IPS DF 6.9 (cell line): ENCODE results near the gene ST3GAL5.
"Not testable (repeated sequence)": the region's sequence is repeated elsewhere in the genome, so short reads cannot be mapped to it uniquely, and the experiment has no call there.

ENCODE experiments used
- DNase-seq: peaks from one replicate; pipeline ENCODE4 v3.0.0-alpha.2; 2013; ENCODE audit warnings: low read depth, low spot score
- H3K27ac ChIP-seq: one replicate; pipeline ENCODE4 v1.5.1; 2013; ENCODE audit warnings: low read length, control low read depth
- H3K27me3 ChIP-seq: 2 replicates; pipeline ENCODE4 v1.6.1; 2013; ENCODE audit warnings: mild to moderate bottlenecking, low read length; ENCODE audit not compliant: control insufficient read depth, insufficient read depth
- H3K36me3 ChIP-seq: 2 replicates; pipeline ENCODE4 v1.6.1; 2013; ENCODE audit warnings: low read length; ENCODE audit not compliant: control insufficient read depth, insufficient read depth
- H3K4me1 ChIP-seq: 2 replicates; pipeline ENCODE4 v1.6.1; 2013; ENCODE audit warnings: low read length; ENCODE audit not compliant: control insufficient read depth, insufficient read depth
- H3K4me3 ChIP-seq: 2 replicates; pipeline ENCODE4 v1.5.1; 2013; ENCODE audit warnings: mild to moderate bottlenecking, low read length
- H3K9me3 ChIP-seq: 2 replicates; pipeline ENCODE4 v1.6.1; 2013; ENCODE audit warnings: low read length, inconsistent platforms; ENCODE audit not compliant: control insufficient read depth, insufficient read depth
- WGBS: extraction: QIAGEN DNeasy Blood & Tissue Kit; methylation state at CpG from one replicate; pipeline ENCODE4 v1.1.7; 2013; ENCODE audit warnings: mixed read lengths, missing lambda C conversion rate; ENCODE audit not compliant: insufficient read length, insufficient coverage; 5-methylcytosine and 5-hydroxymethylcytosine counted together

Gene ST3GAL5

GRCh38 chr2:85838181-85838580 lies 50.6 kb downstream of the ST3GAL5 start:
- DNase-seq, result no peak
- Histone ChIP-seq H3K4me3 (no peak overlapping the region), H3K27me3 (no peaks in the 10 kb centered on the region), H3K36me3 (no peaks in the 10 kb centered on the region), H3K27ac (no peak overlapping the region), H3K4me1 (no peaks in the 10 kb centered on the region), H3K9me3 (no peaks in the 10 kb centered on the region)
- no CpG with 5 or more reads among the region's 4 CpGs for WGBS

DNA sequence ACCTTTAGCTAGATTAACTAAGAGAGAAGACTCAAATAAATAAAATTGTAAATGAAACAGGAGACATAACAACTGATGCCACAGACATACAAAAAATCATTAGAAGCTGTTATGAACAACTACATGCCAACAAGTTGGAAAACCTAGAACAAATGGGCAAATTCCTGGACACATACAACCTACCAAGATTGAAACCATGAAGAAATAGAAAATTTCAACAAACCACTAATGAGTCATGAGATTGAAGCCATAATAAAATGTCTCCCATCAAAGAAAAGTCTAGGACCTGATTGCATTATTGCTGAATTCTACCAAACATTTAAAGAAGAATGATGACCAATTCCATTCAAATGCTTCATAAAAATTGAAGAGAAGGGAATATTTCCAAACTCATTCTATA lies 54.3 kb downstream of the ST3GAL5 start:
- Histone ChIP-seq H3K4me1 (no peaks in the 10 kb centered on the region), H3K9me3 (no peaks in the 10 kb centered on the region), H3K36me3 (no peaks in the 10 kb centered on the region), H3K27ac (no peak overlapping the region), H3K4me3 (no peak overlapping the region), H3K27me3 (no peaks in the 10 kb centered on the region)
- no peak for DNase-seq

DNA sequence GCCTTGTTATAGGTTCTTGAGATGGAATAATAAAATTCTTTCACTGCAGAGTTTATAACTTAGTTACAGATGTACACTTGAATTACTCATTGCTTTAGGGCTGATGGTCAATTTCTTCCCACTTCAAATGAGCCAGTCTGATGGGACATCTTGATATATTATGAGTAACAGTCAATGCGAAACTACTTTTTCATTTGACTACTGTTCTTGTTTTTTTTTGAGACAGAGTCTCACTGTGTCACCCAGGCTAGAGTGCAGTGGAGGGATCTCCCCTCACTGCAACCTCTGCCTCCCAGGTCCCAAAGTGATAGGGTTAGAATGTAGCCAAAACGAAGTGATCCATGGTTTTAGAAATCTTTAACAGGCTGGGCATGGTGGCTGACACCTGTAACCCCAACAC lies 57.1 kb downstream of the ST3GAL5 start:
- Histone ChIP-seq H3K27ac (no peak overlapping the region), H3K4me3 (no peak overlapping the region), H3K36me3 (no peaks in the 10 kb centered on the region), H3K27me3 (no peaks in the 10 kb centered on the region), H3K9me3 (no peaks in the 10 kb centered on the region), H3K4me1 (no peaks in the 10 kb centered on the region; the same call in 1 of the 2 replicates)
- no peak for DNase-seq
- WGBS, result no CpG with 5 or more reads among the region's 2 CpGs

DNA sequence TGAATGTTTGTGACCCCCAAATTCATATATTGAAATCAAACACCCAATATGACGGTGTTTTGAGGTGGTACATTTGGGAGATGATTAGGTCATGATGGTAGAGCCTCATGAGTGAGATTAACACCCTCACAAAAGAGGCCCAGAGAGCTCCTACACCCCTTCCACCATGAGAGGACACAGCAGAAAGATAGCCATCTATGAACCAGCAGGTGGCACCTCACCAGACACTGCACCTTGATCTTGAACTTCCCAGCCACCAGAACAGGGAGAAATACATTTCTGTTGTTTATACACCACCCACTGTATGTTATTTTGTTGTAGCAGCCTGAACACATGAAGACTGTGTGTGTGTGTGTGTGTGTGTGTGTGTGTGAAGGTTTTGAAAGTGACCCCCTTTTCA lies 58.1 kb downstream of the ST3GAL5 start:
- Histone ChIP-seq H3K36me3 (no peaks in the 10 kb centered on the region), H3K4me3 (no peak overlapping the region), H3K27me3 (no peaks in the 10 kb centered on the region), H3K27ac (no peak overlapping the region), H3K9me3 (no peaks in the 10 kb centered on the region), H3K4me1 (no peaks in the 10 kb centered on the region; the same call in 1 of the 2 replicates)
- no CpG with 5 or more reads among the region's 1 CpG for WGBS
- no peak for DNase-seq

DNA sequence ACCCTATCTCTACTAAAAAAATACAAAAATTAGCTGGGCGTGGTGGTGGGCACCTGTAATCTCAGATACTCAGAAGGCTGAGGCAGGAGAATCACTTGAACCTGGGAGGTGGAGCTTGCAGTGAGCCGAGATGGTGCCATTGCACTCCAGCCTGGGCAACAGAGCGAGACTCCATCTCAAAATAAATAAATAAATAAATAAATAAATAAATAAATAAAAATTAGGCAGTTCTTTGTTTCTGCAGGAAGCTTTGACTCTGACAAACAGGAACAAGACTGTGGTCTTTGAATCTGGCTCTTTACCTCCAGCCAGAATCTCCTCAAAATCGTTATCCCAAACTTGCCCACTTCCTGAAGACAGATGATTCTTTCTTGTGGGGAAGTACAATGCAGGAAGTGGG lies 59.4 kb downstream of the ST3GAL5 start:
- H3K27ac ChIP-seq, H3K36me3 ChIP-seq, DNase-seq, H3K27me3 ChIP-seq, H3K9me3 ChIP-seq, H3K4me3 ChIP-seq, H3K4me1 ChIP-seq: not testable (repeated sequence)
- no CpG with 5 or more reads among the region's 4 CpGs for WGBS

GRCh38 chr2:85828725-85829124 lies 60.1 kb downstream of the ST3GAL5 start:
- Histone ChIP-seq H3K9me3 (no peaks in the 10 kb centered on the region), H3K27me3 (no peaks in the 10 kb centered on the region), H3K4me3 (no peak overlapping the region), H3K27ac (no peak overlapping the region), H3K36me3 (no peaks in the 10 kb centered on the region), H3K4me1 (no peaks in the 10 kb centered on the region; the same call in 1 of the 2 replicates)
- DNase-seq, result no peak
- WGBS, result no CpG with 5 or more reads among the region's 7 CpGs

GRCh38 chr2:85827879-85828569 lies 60.8 kb downstream of the ST3GAL5 start:
- no peaks in the 10 kb centered on the region for H3K9me3 ChIP-seq
- H3K27ac ChIP-seq, result no peak overlapping the region
- H3K4me3 ChIP-seq, result no peak overlapping the region
- no peaks in the 10 kb centered on the region; the same call in 1 of the 2 replicates for H3K4me1 ChIP-seq
- H3K27me3 ChIP-seq, result no peaks in the 10 kb centered on the region
- no peaks in the 10 kb centered on the region for H3K36me3 ChIP-seq
- WGBS, result no CpG with 5 or more reads among the region's 18 CpGs
- no peak for DNase-seq

DNA sequence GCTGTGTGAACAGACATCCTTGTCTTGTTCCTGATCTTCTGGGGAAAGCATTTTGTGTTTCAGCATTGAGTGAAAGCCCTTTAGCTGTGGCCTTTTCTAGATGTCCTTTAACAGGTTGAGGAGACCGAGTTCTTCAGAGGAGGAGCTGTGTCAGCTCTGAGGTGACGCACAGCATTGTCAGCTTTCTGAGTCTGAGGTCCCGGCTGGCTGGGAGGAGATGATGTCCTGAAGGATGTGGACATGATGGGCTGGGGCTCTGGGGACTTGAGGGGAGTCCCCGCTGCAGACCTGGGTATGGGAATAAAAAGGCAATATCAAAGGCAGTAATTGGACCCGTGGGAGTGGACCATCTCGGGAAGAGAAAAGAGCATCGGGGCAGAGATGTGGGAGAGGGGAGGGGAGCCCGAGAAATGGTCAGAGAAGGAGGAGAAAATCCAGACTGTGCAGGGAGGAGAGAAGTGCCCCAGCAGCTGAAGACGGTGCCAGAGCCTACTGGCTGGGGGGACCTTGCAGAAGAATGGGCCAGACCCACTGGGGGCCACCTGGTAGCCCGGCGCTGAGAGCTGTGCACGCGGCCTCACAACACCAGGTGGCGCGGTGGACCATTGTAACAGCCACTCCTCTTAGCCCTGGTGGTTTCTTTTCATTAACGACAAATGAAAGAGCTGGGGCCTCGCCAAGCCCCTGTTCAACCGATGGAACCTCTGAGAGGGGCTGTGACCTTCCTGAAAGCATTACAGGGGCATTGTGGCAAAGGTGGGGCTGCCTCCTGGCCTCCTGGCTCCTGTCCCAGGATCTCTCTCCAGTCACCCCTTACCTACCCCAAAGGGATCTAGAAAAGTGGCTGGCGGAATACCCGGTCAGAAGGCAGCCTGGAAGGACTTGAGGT lies 61.6 kb downstream of the ST3GAL5 start:
- Histone ChIP-seq H3K36me3 (no peaks in the 10 kb centered on the region), H3K4me1 (no peaks in the 10 kb centered on the region; the same call in 1 of the 2 replicates), H3K27ac (no peak overlapping the region), H3K4me3 (no peak overlapping the region), H3K9me3 (no peaks in the 10 kb centered on the region), H3K27me3 (no peaks in the 10 kb centered on the region)
- WGBS, result no CpG with 5 or more reads among the region's 20 CpGs
- DNase-seq, result peak; percentile 57

GRCh38 chr2:85823951-85824350 lies 64.8 kb downstream of the ST3GAL5 start:
- H3K4me3 ChIP-seq, result no peak overlapping the region
- no peaks in the 10 kb centered on the region for H3K27me3 ChIP-seq
- no peaks in the 10 kb centered on the region; the same call in 1 of the 2 replicates for H3K4me1 ChIP-seq
- no peaks in the 10 kb centered on the region for H3K9me3 ChIP-seq
- H3K27ac ChIP-seq, result no peak overlapping the region
- no CpG with 5 or more reads among the region's 2 CpGs for WGBS
- no peaks in the 10 kb centered on the region for H3K36me3 ChIP-seq
- DNase-seq, result no peak

GRCh38 chr2:85822766-85823165 lies 66.0 kb downstream of the ST3GAL5 start:
- Histone ChIP-seq H3K27ac (no peak overlapping the region), H3K4me3 (no peak overlapping the region), H3K36me3 (no peaks in the 10 kb centered on the region), H3K4me1 (peaks cover 2% of the 10 kb centered on the region), H3K27me3 (no peaks in the 10 kb centered on the region), H3K9me3 (no peaks in the 10 kb centered on the region)
- DNase-seq, result no peak
- no CpG with 5 or more reads among the region's 5 CpGs for WGBS
